Kidney glomerular epithelial cell (primary cell): ENCODE measurements around the gene KBTBD2.
A peak's percentile ranks its signal among the peaks of the same experiment; 100 is the strongest.
"Not testable (repeated sequence)": the region's sequence is repeated elsewhere in the genome, so short reads cannot be mapped to it uniquely, and the experiment has no call there.

Experiments
- DNase-seq: peaks from one replicate; lab custom pipeline; 2025; lab: John Stamatoyannopoulos, UW

KBTBD2 gene

DNA sequence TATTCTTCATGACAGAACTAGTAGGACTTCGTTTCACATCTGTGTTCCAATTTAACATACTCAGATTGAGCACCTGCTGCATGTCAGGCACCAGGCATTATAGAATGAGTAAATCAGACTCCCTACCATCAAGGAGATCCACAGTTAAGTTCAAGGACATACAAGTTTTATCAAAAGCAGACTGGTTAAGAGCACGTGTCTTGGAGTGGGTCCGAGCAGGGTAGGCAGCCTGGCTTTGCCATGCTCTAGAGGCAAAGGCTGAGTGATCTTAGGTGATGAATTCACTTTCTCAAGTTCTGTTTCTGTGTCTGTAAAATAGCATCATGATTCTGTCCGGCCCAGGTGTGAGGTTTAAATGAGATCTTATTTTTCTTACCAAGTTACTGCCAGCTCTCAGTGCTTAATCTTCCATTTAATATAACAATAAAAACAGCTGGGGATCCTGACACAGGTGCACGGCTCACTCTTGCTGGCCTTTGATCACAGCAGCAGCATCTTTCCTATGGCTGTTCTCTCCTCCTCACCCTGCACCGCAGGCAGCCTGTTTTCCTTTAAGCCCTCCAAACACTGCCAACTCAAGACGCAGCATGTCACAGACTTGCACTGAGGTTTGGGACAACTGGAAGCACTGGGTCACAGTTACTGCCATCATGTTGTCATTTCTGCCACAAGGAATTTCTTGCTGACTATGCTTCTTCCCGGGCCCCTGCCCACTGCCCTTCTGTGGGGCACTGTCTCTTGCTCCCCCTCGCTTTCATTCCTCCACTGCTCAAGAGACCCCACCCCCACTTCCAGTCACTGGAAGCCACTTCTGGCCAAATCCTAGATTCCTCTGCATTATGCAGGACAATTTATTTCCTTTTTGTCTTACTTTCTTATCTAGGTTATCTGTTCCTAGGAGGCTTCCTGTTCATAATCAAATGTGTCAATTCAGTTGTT, 35.5 kb downstream of the KBTBD2 start:
- not testable (repeated sequence) for DNase-seq

DNA sequence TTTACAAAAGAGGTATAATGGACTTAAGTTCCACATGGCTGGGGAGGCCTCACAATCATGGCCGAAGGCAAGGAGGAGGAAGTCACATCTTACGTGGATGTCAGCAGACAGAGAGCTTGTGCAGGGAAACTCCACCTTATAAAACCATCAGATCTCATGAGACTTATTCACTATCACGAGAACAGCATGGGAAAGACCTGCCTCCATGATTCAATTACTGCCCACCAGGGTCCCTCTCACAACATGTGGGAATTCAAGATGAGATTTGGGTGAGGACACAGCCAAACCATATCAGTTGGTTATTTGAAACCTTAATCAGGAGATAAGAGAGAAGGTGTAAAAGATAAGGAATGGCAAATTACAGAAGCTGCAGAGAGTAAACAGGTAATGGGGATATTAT, 40.9 kb downstream of the KBTBD2 start:
- not testable (repeated sequence) for DNase-seq

DNA sequence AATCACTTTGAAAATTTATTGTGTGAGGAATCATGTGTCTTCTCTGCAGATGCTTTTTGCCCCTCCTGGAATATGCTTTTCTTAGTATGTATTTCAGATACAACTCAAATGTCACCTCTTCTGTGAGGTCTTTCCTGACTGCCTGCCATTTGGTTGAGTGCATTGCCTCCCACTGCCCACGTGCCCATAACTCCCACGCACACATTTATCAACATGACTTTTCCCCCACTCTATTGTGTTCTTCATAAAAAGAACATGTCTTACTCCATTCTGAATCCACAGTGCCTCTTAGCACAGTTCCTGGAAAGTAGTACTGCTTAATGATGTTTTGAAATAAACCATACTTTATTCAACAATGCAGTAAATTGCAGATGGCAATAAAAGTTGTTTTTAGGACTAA, 42.9 kb downstream of the KBTBD2 start:
- DNase-seq: not testable (repeated sequence)

DNA sequence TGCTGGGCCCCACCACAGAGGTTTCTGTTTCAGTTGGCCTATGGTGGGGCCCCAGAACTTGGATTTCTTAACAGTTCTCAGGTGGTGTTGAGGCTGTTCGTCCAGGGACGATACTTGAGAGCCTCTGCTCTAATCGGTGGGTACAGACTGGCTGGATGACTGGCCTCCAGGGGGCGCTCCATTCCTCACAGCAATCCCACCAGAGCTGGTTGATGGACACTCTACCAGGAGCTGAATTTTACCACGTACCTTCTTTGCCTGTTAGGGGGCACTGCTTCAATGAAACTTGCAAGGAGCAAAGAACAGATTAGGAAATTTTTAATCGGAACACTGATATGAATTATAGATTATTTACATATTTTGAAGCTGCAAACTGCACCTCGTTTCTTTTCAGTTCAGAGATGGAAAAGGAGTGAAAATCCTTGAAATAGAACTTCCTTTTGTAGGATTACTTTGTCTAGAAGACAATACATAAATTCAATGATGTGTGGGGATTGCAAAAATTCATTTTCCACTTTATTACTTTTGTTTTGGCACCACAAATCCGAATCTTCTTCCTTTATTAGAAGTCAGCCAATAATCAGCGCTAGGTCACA, 44.8 kb downstream of the KBTBD2 start:
- peak; percentile 30 for DNase-seq

DNA sequence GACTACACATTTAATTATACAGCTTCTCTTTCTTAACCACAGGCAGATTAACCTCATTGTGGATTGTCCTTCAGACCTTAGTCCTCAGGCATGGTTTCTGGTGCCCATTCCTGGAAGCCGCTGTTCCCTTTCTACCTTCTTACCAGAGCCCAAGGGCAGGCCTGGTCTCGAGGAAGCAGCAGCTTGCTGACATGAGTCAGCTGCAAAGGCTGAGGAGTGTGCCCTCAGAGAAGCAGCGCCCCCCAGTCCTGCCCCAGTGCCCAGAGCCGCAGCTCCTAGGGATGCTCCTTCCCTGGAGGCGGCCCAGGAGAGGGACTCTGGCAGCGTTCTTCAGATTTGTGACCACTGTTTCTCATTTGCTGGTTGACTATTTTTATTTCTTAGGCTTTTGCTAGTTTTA, 46.8 kb downstream of the KBTBD2 start:
- not testable (repeated sequence) for DNase-seq

DNA sequence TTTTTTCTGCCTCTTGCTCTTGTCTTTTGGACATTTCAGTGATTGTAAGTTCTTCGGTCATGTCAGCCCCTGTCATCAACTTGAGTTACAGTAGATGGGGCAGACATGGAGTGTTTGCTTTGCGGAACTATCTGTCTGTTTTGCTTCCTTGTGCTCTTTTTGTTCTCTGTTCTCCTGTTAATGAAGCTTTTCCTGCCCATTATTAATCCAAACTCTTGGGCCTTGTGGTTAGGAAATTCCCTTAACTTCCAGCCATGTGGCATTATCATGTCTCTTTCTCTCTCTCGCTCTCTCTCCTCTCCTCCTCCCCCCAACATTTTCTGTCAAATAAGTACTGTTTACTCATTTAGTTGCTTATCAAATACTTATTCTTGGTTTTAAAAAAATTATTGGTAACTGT, 47.8 kb downstream of the KBTBD2 start:
- DNase-seq: not testable (repeated sequence)

DNA sequence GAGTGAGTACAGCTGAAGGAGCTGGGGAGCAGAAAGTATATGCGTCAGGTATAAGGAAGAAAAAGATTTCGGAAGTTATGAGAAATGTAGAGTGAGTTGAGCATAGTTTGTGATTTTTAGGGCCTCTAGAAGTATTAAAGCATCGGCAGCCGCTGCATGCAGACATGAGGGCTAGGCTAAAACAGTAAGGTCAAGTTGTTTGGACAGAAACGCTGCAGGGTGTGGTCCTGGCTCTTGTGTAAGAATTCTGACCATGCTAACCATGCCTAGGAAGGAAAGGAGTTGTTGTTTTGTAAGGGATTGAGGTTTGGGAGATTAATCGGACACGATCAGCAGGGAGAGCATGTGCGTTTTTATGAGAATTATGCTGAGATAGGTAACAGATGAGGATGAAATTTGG, 51.7 kb downstream of the KBTBD2 start:
- DNase-seq: not testable (repeated sequence)

DNA sequence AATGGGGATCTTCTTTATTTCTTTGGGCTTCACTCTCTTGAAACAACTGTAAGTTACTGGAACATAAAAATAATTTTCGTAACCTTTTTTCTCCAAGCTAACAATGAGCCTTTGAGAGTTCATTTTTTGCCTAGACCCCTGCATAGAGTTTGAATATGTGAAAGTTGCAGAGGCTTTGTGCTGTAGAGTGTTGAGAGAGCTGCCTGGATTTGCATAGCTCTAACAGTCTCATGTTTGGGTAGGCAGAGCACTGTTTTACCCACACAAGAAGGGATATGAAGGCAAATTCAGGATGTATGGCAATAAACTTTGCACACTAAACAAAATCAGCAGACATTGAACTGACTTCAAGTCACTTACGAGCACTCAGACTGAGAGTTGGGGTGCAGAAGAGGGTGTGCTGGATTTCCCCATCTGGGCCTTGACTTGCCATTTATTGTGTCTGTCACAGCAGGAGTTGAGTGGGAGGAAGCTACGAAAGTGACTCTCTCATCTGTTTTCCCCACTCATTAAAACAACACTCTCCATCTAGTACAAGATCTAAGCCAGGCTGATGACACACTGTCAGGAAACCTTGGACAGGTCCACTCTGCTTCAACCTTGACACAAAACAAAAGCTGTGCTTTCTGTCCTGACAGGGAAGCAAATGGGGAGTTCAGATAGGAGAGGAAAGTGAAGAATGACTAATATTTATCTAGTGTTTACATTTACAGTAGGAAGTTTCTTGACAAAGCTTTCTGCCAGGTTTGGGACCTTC, 62.4 kb downstream of the KBTBD2 start:
- DNase-seq: not testable (repeated sequence)
